GM19240 (cell line): ENCODE results near the gene DTWD1.
"Not testable (repeated sequence)": the region's sequence is repeated elsewhere in the genome, so short reads cannot be mapped to it uniquely, and the experiment has no call there.

Experiments
- DNase-seq: peaks from one replicate; pipeline ENCODE4 v3.0.0; 2011; ENCODE audit warnings: low spot score; ENCODE audit not compliant: insufficient read length

The DTWD1 gene

GRCh38 chr15:49645941-49646340 is 25.1 kb downstream of the DTWD1 start:
- DNase-seq, result no peak

- DNase-seq, result no peak
These were observed 26.0 kb downstream of the DTWD1 start for GRCh38 chr15:49646891-49647290.

- DNase-seq, result no peak
These were observed 29.1 kb downstream of the DTWD1 start for GRCh38 chr15:49649987-49650386.

GRCh38 chr15:49650676-49651075 is 29.8 kb downstream of the DTWD1 start:
- DNase-seq, result no peak

GRCh38 chr15:49652922-49653321 is 32.1 kb downstream of the DTWD1 start:
- no peak for DNase-seq

GRCh38 chr15:49656734-49657133 is 35.9 kb downstream of the DTWD1 start:
- DNase-seq, result no peak

GRCh38 chr15:49664716-49665115 is 43.9 kb downstream of the DTWD1 start:
- DNase-seq, result no peak

- DNase-seq, result not testable (repeated sequence)
These were observed 45.6 kb downstream of the DTWD1 start for GRCh38 chr15:49666486-49666885.

GRCh38 chr15:49669288-49669687 is 48.4 kb downstream of the DTWD1 start:
- DNase-seq, result no peak

- DNase-seq, result no peak
These were observed 53.0 kb downstream of the DTWD1 start for GRCh38 chr15:49673861-49674260.

GRCh38 chr15:49674370-49674769 is 53.5 kb downstream of the DTWD1 start:
- DNase-seq, result no peak

- no peak for DNase-seq
These were observed 54.2 kb downstream of the DTWD1 start for GRCh38 chr15:49675041-49675440.

- no peak for DNase-seq
These were observed 57.8 kb downstream of the DTWD1 start for GRCh38 chr15:49678655-49679054.

GRCh38 chr15:49686599-49686998 is 65.8 kb downstream of the DTWD1 start:
- DNase-seq, result no peak

GRCh38 chr15:49688135-49688790 is 67.4 kb downstream of the DTWD1 start:
- no peak for DNase-seq

- no peak for DNase-seq
These were observed 71.8 kb downstream of the DTWD1 start for GRCh38 chr15:49692514-49693090.

- DNase-seq, result no peak
These were observed 72.7 kb downstream of the DTWD1 start for GRCh38 chr15:49693498-49693897.

GRCh38 chr15:49696433-49696832 is 75.6 kb downstream of the DTWD1 start:
- DNase-seq, result no peak

- DNase-seq, result no peak
These were observed 76.3 kb downstream of the DTWD1 start for GRCh38 chr15:49697121-49697520.

GRCh38 chr15:49702982-49703381 is 82.1 kb downstream of the DTWD1 start:
- not testable (repeated sequence) for DNase-seq
